ENCODE measurements around the gene SCIN.
"Not testable (repeated sequence)": the region's sequence is repeated elsewhere in the genome, so short reads cannot be mapped to it uniquely, and the experiment has no call there.

SCIN gene

GRCh38 chr7:12653110-12653509, 82.6 kb downstream of the SCIN start:
- no peak for DNase-seq

DNA sequence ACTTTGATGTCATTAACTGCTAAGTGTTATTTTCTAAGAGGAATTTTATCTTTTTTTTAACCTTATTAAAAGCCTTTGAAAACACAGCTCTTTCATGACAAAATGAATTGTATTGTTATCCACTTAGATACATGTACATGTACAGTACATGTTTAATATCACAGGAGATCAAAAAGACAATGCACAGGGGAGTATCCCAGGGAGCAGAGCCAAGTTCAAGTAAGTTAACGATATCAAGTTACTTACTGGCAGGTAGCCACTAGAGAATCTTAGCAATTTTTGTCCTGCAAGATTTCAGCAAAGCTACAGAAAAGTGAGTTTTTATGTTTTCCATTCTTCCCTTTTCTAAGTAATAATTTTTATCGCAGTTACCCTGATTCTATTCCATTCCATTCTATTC, 83.0 kb downstream of the SCIN start:
- DNase-seq: no peak

- DNase-seq: no peak
Measured at GRCh38 chr7:12655161-12655560, 84.6 kb downstream of the SCIN start.

DNA sequence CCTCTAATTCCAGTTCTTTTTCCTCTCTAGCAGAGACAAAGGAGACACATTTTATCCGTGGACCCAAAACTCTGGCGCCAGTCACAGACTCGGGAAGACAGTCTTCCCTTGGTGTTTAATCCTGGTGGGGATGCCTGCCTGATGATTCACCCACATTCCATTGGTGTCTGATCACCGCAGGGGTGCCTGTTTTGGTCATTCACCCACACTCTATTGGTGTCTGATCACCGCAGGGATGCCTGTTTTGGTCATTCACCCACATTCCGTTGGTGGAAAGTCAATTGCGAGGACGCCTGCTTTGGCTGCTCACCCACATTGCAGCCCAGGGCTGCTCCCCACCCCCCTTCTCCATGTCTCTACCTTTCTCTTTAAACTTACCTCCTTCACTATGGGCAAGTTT, 89.9 kb downstream of the SCIN start:
- not testable (repeated sequence) for DNase-seq

- not testable (repeated sequence) for DNase-seq
Measured at GRCh38 chr7:12660986-12661385, 90.5 kb downstream of the SCIN start.

DNA sequence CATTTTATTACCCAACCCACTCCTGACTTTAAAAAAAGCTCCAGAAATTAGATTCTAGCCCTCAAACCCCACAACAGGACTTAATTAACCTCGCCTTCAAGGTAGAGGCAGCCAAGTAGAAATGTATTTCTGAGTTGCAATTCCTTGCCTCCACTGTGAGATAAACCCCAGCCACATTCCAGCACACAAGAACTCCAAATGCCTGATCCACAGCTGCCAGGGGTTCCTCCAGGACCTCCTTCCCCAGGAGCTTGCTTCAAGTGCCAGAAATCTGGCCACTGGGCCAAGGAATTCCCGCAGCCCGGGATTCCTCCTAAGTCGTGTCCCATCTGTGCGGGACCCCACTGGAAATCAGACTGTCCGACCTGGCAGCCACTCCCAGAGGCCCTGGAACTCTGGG, 91.1 kb downstream of the SCIN start:
- DNase-seq: no peak

DNA sequence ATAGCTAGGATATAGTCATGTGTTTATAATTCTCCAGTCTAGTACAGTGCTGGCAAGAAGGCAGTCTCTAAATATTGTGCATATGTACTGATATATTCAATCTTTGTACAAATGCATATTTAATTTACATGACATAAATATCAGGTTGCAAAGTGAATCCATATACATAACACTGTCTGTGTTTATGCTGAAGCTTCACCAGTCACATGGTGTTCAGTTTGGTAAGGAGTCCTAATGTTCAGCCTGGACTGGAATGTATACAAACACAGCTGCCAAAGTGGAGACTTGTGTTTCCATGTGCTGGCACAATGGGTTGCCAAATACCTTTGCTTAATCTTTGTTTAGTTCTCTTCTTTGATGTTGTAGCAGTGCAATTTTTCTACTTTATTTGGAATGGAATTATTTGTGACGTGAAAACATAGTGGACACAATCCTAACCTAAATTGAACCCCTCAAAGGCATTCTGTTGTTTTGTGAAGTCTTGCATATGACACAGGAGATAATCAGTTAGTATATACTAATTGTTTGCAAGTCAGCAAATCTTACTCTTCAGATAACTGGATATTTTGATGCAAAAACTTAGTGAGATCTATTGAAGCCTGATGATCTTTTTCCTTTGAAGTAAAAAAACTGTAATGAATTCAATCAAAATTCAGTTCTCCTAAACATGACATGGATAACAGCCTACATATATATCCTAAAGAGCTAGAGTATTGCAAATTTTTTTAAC, 99.6 kb downstream of the SCIN start:
- DNase-seq: no peak

DNA sequence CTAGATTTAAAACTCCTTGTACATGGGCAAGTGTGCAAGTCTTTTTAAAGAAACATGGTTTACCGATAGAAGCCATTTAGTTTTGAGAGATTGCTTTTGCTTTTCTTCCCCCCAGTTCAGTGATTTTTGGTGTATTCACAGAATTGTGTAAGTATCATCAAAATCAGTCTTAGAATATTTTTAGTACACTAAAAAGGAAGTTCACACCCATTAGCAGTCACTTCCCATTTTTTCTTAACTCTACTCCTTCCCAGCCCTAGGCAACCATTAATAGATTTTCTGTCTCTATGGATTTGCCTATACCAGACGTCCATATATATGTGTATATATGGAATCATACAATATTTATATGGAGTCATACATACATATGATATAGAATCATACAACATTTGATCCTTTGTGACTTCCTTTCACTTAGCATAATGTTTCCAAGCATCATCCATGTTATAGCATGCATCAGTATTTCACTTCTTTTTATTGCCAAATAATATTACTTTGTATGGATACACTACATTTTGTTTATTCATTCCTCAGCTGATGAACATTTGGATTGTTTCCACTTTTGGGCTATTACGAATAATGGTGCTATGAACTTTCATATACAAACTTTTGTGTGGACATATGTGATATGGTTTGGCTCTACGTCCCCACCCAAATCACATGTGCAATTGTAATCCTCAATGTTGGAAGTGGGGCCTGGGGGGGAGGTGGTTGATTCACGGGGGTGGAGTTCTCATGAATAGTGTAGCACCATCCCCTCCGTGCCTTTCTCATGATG, 100.4 kb downstream of the SCIN start:
- peak; percentile 10 to 12 for DNase-seq

GRCh38 chr7:12673436-12673835, 102.9 kb downstream of the SCIN start:
- DNase-seq: not testable (repeated sequence)

- no peak for DNase-seq
Measured at GRCh38 chr7:12674053-12674452, 103.5 kb downstream of the SCIN start.

GRCh38 chr7:12674861-12675260, 104.3 kb downstream of the SCIN start:
- DNase-seq: peak; percentile 49 to 70

GRCh38 chr7:12683678-12684585, 113.4 kb downstream of the SCIN start:
- no peak for DNase-seq

- no peak for DNase-seq
Measured at GRCh38 chr7:12684733-12685132, 114.2 kb downstream of the SCIN start.

- peak; percentile 22 to 33 for DNase-seq
Measured at GRCh38 chr7:12685550-12685949, 115.0 kb downstream of the SCIN start.

- peak; percentile 60 to 64 for DNase-seq
Measured at GRCh38 chr7:12686234-12686890, 115.8 kb downstream of the SCIN start.

- peak; percentile 71 to 78 for DNase-seq
Measured at GRCh38 chr7:12686891-12687717, 116.6 kb downstream of the SCIN start, which contains the start of gene ARL4A. TSS of gene ARL4A (plus strand) at chr7:12687633. CDS start at chr7:12688255, 622 bp downstream.

GRCh38 chr7:12687718-12688171, 117.2 kb downstream of the SCIN start:
- DNase-seq: no peak

- not testable (repeated sequence) for DNase-seq
Measured at GRCh38 chr7:12688485-12689170, 118.1 kb downstream of the SCIN start.

DNA sequence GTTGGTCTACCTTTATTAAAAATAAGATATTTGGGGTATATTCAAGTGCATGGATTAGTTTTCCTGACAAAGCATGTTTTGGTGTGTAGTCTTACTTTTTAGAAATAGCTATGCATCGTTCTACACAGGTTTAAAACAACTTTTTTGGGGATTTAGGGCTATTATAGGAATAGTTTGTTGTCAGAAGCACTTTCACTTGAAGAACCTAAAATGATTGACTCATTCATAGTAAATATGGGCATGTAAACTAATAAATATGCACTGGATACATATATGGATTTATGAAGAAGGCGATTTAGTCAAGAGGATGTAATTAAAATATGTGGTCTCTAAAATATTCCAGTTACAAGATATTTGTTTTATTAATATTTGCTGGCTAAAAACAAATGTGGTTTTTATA, 118.9 kb downstream of the SCIN start:
- DNase-seq: no peak

- no peak for DNase-seq
Measured at GRCh38 chr7:12690041-12690878, 119.7 kb downstream of the SCIN start.
